ENCODE measurements around the gene UNC93B1.

GRCh38 chr11:67983951-67984350 is 19.9 kb downstream of the UNC93B1 start:
- no peak for TF ChIP-seq CTCF (IDR thresholded peaks at IDR 0.05)
- TF ChIP-seq POLR2A (IDR thresholded peaks at IDR 0.05; ENCODE audit: low read depth), result no peak
- no peak for TF ChIP-seq POLR2AphosphoS5 (IDR thresholded peaks at IDR 0.05)
- TF ChIP-seq EP300 (IDR thresholded peaks at IDR 0.05), result no peak

Data from esophagus muscularis mucosa (tissue), 4 donors.